HFFc6 (cell line): ENCODE results near the gene DDX17. TPM values are rescaled to one million over a fixed set of nuclear protein-coding genes. Genes with fewer than 3 reads are reported as not detected.

Experiments
- DNase-seq: peaks from one replicate; pipeline ENCODE4 v3.0.0-alpha.2; 2018
- H3K27ac Mint-ChIP-seq: 2 replicates; pipeline ENCODE4 v1.8.0; 2020; ENCODE audit warnings: mild to moderate bottlenecking, mixed read lengths
- H3K27me3 Mint-ChIP-seq: 2 replicates; pipeline ENCODE4 v1.8.0; 2021; ENCODE audit warnings: mild to moderate bottlenecking, moderate library complexity, mixed read lengths; ENCODE audit not compliant: insufficient read depth
- H3K36me3 Mint-ChIP-seq: 2 replicates; pipeline ENCODE4 v1.8.0; 2021; ENCODE audit warnings: low read depth, mixed read lengths
- H3K4me1 Mint-ChIP-seq: 2 replicates; pipeline ENCODE4 v1.8.0; 2020; ENCODE audit warnings: low read depth, mixed read lengths
- H3K4me3 Mint-ChIP-seq: 2 replicates; pipeline ENCODE4 v1.8.0; 2020; ENCODE audit warnings: mild to moderate bottlenecking, moderate library complexity, mixed read lengths
- H3K9me3 Mint-ChIP-seq: 2 replicates; pipeline ENCODE4 v1.8.0; 2020; ENCODE audit warnings: mild to moderate bottlenecking, mixed read lengths
- total RNA-seq, 6 experiments: library from RNA; stranded (reverse); fragmentation: NEBNext Ultra II Directional; extraction: Animal tissue kit (Norgen Biotek cat#: 25700); gene quantifications; 2 replicates in 1 of 6; 3 replicates in 5 of 6; pipeline ENCODE4 v1.2.3, GENCODE V29; 2021
- TF ChIP-seq, protein P1 (sequence below): fragments of 200-600 bp; sonication (generic); IDR thresholded peaks from 2 replicates; pipeline ENCODE4 v1.5.0; 2021; ENCODE audit warnings: antibody characterized with exemption, mild to moderate bottlenecking

The DDX17 gene
- total RNA-seq, 6 experiments from 2014 or later, result 211 to 246 (median 220) TPM

DNA sequence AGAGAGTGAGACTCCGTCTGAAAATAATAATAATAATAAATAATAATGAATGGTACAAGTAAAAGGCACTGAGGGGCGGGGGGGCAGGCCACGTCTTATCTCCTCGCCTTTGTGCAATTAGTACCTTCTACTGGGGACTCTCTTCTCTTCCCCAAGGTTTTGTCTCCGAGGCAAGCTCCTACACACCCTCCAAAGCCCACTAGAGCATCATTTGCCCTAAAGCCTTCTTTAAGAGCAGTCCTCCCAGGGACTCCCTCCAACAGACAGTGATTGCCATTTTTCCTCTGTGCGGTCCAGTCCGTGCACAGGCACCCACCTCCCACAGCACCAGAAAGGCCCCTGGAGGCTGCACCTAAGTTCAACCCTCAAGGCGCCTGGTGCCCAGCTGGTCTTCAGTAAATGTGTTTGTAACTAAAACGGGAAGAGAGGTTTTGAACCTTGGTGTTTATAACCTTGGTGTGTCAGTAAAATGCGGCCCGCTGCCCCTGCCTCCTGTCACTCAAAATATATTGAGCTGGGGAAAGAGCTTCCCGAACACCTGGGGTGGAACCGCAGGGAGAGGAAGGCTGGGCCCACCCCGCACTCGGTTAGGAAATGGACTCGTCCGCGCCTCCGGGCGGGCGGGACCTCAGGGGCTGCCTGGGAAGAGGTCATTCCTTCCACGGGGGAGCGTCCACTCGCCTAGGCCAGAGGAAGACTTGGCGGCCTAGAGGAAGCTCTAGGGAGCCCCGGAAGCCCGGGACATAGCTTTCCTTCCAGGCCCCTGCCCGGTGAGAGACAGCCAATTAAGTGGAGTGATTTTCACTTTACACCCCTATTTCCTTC is 42.9 kb downstream of the DDX17 start:
- Mint-ChIP-seq H3K9me3 (no peaks in the 10 kb centered on the region), H3K27ac (no peak overlapping the region), H3K27me3 (peaks cover 34% of the 10 kb centered on the region), H3K4me1 (peaks cover 5% of the 10 kb centered on the region; the same call in 1 of the 2 replicates), H3K36me3 (no peaks in the 10 kb centered on the region), H3K4me3 (no peak overlapping the region)
- DNase-seq, result no peak
- TF ChIP-seq, protein P1, sequence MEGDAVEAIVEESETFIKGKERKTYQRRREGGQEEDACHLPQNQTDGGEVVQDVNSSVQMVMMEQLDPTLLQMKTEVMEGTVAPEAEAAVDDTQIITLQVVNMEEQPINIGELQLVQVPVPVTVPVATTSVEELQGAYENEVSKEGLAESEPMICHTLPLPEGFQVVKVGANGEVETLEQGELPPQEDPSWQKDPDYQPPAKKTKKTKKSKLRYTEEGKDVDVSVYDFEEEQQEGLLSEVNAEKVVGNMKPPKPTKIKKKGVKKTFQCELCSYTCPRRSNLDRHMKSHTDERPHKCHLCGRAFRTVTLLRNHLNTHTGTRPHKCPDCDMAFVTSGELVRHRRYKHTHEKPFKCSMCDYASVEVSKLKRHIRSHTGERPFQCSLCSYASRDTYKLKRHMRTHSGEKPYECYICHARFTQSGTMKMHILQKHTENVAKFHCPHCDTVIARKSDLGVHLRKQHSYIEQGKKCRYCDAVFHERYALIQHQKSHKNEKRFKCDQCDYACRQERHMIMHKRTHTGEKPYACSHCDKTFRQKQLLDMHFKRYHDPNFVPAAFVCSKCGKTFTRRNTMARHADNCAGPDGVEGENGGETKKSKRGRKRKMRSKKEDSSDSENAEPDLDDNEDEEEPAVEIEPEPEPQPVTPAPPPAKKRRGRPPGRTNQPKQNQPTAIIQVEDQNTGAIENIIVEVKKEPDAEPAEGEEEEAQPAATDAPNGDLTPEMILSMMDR, result no peak

DNA sequence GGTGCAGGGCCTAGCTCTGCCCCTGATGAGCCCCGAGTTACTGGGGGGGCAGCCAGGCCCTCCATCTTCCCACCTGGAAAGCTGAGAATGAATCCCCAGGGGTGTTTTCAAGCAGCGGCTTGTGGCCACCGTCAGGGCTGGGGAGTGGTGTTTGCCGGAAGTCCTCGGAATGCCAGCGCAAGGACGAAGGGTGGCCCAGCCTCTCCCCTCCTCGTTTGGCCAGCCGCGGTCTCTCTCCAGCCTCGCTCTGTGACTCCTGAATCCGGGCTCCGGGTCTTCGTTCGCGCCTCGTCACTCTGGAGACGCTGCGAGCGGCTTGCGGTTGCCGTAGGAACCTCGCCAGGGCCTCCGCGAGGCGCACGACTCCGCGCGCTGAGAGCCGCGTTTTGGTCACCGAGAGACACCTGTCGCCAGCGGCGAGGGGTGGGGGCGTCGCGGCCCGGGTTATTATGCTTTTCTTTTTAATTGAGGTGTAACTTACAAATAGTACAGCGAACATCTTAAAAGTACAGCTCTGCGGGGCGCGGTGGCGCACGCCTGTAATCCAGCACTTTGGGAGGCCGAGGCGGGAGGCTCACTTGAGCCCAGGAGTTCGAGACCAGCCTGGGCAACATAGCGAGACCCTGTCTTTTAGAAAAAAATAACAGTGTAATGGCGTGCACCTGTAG is 44.6 kb downstream of the DDX17 start:
- peak; percentile 76 for DNase-seq
- TF ChIP-seq, protein P1, result no peak
- Mint-ChIP-seq H3K9me3 (no peaks in the 10 kb centered on the region), H3K27me3 (peaks cover 43% of the 10 kb centered on the region), H3K36me3 (no peaks in the 10 kb centered on the region), H3K4me1 (peaks cover 5% of the 10 kb centered on the region; the same call in 1 of the 2 replicates), H3K27ac (no peak overlapping the region), H3K4me3 (no peak overlapping the region)

DNA sequence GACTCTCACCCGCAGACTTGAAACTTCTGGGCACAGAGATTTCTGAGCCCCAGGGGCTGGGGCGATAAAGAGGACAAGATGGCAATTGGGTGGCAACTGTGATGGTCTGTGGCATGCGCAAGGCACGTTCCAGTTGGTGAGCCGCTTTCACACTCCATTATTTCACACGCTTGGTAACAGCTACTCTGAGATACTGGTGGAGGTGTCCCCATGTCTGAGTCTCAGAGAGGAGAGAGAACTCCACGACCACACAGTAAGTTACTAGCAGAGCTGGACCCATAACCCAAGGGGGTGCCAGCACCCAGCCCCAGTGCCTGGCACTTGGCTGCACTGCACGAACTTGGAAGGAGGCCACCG is 45.1 kb downstream of the DDX17 start:
- no peak for DNase-seq
- H3K27ac Mint-ChIP-seq, result no peak overlapping the region
- H3K4me1 Mint-ChIP-seq, result peaks cover 5% of the 10 kb centered on the region; the same call in 1 of the 2 replicates
- H3K4me3 Mint-ChIP-seq, result no peak overlapping the region
- H3K27me3 Mint-ChIP-seq, result peaks cover 47% of the 10 kb centered on the region
- H3K9me3 Mint-ChIP-seq, result no peaks in the 10 kb centered on the region
- TF ChIP-seq, protein P1, result no peak
- H3K36me3 Mint-ChIP-seq, result no peaks in the 10 kb centered on the region

DNA sequence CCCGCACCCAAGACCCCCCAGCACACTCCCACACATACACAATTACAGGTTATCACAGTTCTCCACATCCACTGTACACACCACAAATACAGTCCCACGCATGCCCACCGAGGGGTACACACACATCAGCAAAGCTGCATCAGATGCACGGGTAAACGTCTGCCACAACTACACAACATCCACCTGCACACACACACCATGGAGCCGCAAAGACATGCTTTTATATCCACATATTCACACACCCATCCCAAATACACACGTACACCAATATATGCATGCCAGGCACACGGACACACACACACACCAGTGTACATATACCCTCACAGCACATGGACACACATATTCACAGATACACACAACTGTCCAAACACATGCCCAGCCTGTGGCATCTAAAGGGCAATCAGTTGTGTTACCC is 45.7 kb downstream of the DDX17 start:
- no peak for DNase-seq
- H3K27ac Mint-ChIP-seq, result no peak overlapping the region
- no peaks in the 10 kb centered on the region for H3K36me3 Mint-ChIP-seq
- H3K27me3 Mint-ChIP-seq, result peaks cover 47% of the 10 kb centered on the region
- no peaks in the 10 kb centered on the region for H3K9me3 Mint-ChIP-seq
- TF ChIP-seq, protein P1, result no peak
- no peak overlapping the region for H3K4me3 Mint-ChIP-seq
- H3K4me1 Mint-ChIP-seq, result peaks cover 5% of the 10 kb centered on the region; the same call in 1 of the 2 replicates

DNA sequence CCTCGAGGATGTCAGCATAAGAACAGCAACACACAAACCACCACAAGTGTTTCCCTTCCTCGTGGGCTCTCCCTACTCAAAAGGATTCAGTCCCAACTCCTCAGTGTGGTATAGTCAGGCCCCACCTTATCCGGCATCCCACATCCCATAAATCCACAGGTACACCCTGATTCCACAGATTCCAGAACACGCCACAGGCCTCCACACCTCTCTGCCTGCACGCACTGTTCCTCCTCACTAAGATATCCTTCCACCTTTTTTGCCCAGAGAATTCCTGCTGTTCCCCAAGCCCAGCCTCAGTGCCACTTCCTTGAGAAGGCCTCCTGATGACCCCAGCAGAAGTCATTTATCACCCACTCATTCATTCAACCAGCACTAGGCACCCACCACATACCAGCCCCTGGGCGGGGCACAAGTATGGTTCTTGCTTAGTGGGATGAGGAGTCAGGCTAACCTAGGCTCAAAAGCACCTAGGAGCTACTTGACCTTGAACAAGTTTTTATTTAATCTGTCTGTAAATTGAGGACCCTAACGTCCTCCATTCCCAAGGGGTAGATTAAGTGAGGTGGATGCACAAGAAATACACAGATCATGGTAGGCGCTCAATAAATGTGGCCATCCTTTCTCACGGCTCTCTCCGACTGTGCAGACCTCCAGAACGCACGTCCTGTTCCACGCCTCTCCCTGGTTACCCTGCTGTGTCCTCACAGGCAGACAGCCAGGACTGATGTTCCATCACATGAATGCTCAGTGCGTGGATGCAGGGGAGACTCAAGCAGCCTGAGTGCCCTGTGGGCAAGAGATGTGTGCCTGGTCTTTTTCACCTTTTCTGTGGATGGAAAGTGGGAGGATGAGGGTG is 49.0 kb downstream of the DDX17 start:
- TF ChIP-seq, protein P1, result no peak
- DNase-seq, result no peak
- H3K27ac Mint-ChIP-seq, result no peak overlapping the region
- no peaks in the 10 kb centered on the region for H3K36me3 Mint-ChIP-seq
- peaks cover 5% of the 10 kb centered on the region; the same call in 1 of the 2 replicates for H3K4me1 Mint-ChIP-seq
- no peak overlapping the region for H3K4me3 Mint-ChIP-seq
- no peaks in the 10 kb centered on the region for H3K9me3 Mint-ChIP-seq
- H3K27me3 Mint-ChIP-seq, result peaks cover 64% of the 10 kb centered on the region
